ENCODE measurements around the gene GIMAP2. TPM values are rescaled to one million over a fixed set of nuclear protein-coding genes. Genes with fewer than 3 reads are reported as not detected.

The GIMAP2 gene
- total RNA-seq, 1 experiment from 2014 or later, result not detected

GRCh38 chr7:150722431-150722931, 37.0 kb downstream of the GIMAP2 start:
- Mint-ChIP-seq H3K4me3 (no peak overlapping the region), H3K9me3 (peaks cover 7 to 34% of the 10 kb centered on the region in 2 experiments; a peak in 4 of 5 replicates), H3K27ac (no peak overlapping the region), H3K36me3 (ENCODE audit: insufficient read depth in 1 of 3, low read depth in 3 of 3) (no peaks in the 10 kb centered on the region; a peak in 1 of 7 replicates), H3K4me1 (no peaks in the 10 kb centered on the region), H3K27me3 (ENCODE audit: low read depth) (peaks cover 100% of the 10 kb centered on the region)
- DNase-seq, result no peak
- Histone ChIP-seq H3T11ph (ENCODE audit: low read length) (no peak overlapping the region), H3K14ac (ENCODE audit: insufficient read depth, low read length) (no peak overlapping the region), H3K4ac (ENCODE audit: low read depth, low read length) (no peak overlapping the region), H3K18ac (ENCODE audit: insufficient read length, low read depth, low read length) (no peak overlapping the region), H2BK20ac (ENCODE audit: low read depth, low read length, poor library complexity, severe bottlenecking) (no peak overlapping the region), H3K79me2 (ENCODE audit: insufficient read depth, low read length) (no peaks in the 10 kb centered on the region), H3K9ac (ENCODE audit: extremely low read depth, insufficient read length, low read length) (no peak overlapping the region), H3K4me2 (ENCODE audit: insufficient read depth, insufficient read length, low read length) (no peak overlapping the region), H3K9me3 (ENCODE audit: control insufficient read depth, low read depth, low read length) (no peaks in the 10 kb centered on the region), H2BK12ac (ENCODE audit: insufficient read length, low read depth, low read length) (no peak overlapping the region), H2BK5ac (ENCODE audit: insufficient read length, low read length) (no peak overlapping the region), H3K23ac (ENCODE audit: insufficient read length, low read depth, low read length) (no peak overlapping the region), H3K4me1 (ENCODE audit: insufficient read depth, low read length) (no peaks in the 10 kb centered on the region), H4K20me1 (ENCODE audit: control insufficient read depth, insufficient read depth, insufficient read length) (no peaks in the 10 kb centered on the region), H3K56ac (ENCODE audit: insufficient read length, low read depth, low read length) (no peak overlapping the region), H3K27me3 (ENCODE audit: insufficient read depth, low read length) (peaks cover 7% of the 10 kb centered on the region; the same call in 1 of the 2 replicates), H2AK5ac (ENCODE audit: insufficient read length, low read length) (no peak overlapping the region), H3K27ac (ENCODE audit: insufficient read length, low read depth, low read length) (no peak overlapping the region), H4K91ac (ENCODE audit: insufficient read length, low read depth, low read length) (no peak overlapping the region), H3K23me2 (ENCODE audit: insufficient read length, low read depth, low read length, poor library complexity, severe bottlenecking) (no peaks in the 10 kb centered on the region), H4K5ac (ENCODE audit: insufficient read length, low read depth, low read length) (no peak overlapping the region), H2BK15ac (ENCODE audit: low read depth, low read length) (no peak overlapping the region), H3K79me1 (ENCODE audit: insufficient read depth, low read depth, low read length, poor library complexity, severe bottlenecking) (no peaks in the 10 kb centered on the region), H2AFZ (ENCODE audit: low read length) (no peak overlapping the region), H4K8ac (replicated peaks; ENCODE audit: insufficient read length, low read depth, low read length) (no peak overlapping the region), H2BK120ac (ENCODE audit: low read depth, low read length, poor library complexity, severe bottlenecking) (no peak overlapping the region)
- WGBS (ENCODE audit: extremely low coverage, insufficient read length, low lambda C conversion rate), result no CpG with 5 or more reads among the region's 12 CpGs
- no peak for TF ChIP-seq CTCF (conservative IDR thresholded peaks at IDR 0.05)
